Measurements from ENCODE around the gene PTPRD.

DNA sequence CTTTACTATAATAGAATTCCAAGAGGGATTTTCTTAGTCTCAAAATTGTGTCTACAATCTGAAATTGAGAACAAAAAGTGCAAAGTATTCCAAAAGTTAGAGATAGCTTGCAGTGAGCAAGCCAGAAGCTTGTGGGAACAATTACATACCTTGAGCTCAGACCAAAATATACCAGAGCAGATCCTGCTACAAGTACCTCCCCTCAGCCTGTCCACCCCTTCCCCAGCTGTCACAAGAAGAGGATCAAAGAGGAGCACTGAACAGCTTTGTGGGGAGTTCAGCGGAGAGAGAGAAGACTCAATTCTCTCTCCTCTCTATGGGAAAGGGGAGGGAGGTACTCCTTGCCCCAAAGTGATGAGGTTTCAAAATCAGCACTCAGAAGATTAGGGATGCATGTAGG is 1944.1 kb downstream of the PTPRD start:
- TF ChIP-seq YY1 (IDR thresholded peaks at IDR 0.05; ENCODE audit: insufficient read depth, insufficient read length) (no peak), ZNF274 (IDR thresholded peaks at IDR 0.05; ENCODE audit: low read depth, low read length) (no peak), SUZ12 (IDR thresholded peaks at IDR 0.05; ENCODE audit: extremely low read depth, insufficient read depth, insufficient read length) (no peak)
